GM12892 (cell line): ENCODE measurements around the gene EPN2.

Experiments
- DNase-seq: peaks from one replicate; pipeline ENCODE4 v3.0.0; 2011; ENCODE audit not compliant: insufficient read length
- FAIRE-seq: peaks from 2 replicates; lab custom pipeline; 2011; peaks lifted over from hg19 to GRCh38; lab: Jason Lieb, UNC
- POLR2A ChIP-seq: IDR thresholded peaks from 2 replicates; pipeline ENCODE4 v1.6.1; 2011; ENCODE audit warnings: low read depth, low read length, control low read depth
- POLR2AphosphoS5 ChIP-seq: IDR thresholded peaks from 2 replicates; pipeline ENCODE4 v1.6.1; 2011; ENCODE audit warnings: low read depth, low read length, control low read depth
- TAF1 ChIP-seq: IDR thresholded peaks from 2 replicates; pipeline ENCODE4 v1.6.1; 2011; ENCODE audit warnings: low read depth, mild to moderate bottlenecking, control low read depth, low read length, borderline replicate concordance

Gene EPN2

GRCh38 chr17:19336938-19337711 lies 100.0 kb downstream of the EPN2 start:
- no peak for TF ChIP-seq POLR2AphosphoS5
- TF ChIP-seq POLR2A, result no peak
- TF ChIP-seq TAF1, result no peak
- FAIRE-seq, result no peak
- DNase-seq, result no peak

GRCh38 chr17:19337712-19338023 lies 100.5 kb downstream of the EPN2 start:
- no peak for TF ChIP-seq POLR2AphosphoS5
- no peak for TF ChIP-seq POLR2A
- TF ChIP-seq TAF1, result no peak
- FAIRE-seq (no peak), DNase-seq (no peak)

- no peak for TF ChIP-seq TAF1
- peak; percentile 75 for DNase-seq
- peak; percentile 84 for FAIRE-seq
These were observed 101.1 kb downstream of the EPN2 start for GRCh38 chr17:19338031-19338990.

GRCh38 chr17:19339341-19339815 lies 102.2 kb downstream of the EPN2 start:
- no peak for DNase-seq
- TF ChIP-seq POLR2AphosphoS5 (no peak), POLR2A (no peak), TAF1 (no peak)
- no peak for FAIRE-seq

GRCh38 chr17:19341211-19341631 lies 104.1 kb downstream of the EPN2 start:
- FAIRE-seq, result no peak
- TF ChIP-seq TAF1, result no peak
- TF ChIP-seq POLR2AphosphoS5, result no peak
- DNase-seq, result no peak

GRCh38 chr17:19341641-19342610 lies 104.8 kb downstream of the EPN2 start:
- TF ChIP-seq TAF1 (no peak), POLR2A (no peak), POLR2AphosphoS5 (no peak)
- no peak for FAIRE-seq
- DNase-seq, result no peak

- FAIRE-seq, result no peak
- no peak for DNase-seq
- TF ChIP-seq POLR2A (no peak), TAF1 (no peak), POLR2AphosphoS5 (no peak)
These were observed 105.6 kb downstream of the EPN2 start for GRCh38 chr17:19342611-19343255.

GRCh38 chr17:19343256-19343630 lies 106.1 kb downstream of the EPN2 start:
- no peak for DNase-seq
- no peak for FAIRE-seq
- TF ChIP-seq POLR2A (no peak), POLR2AphosphoS5 (no peak), TAF1 (no peak)

GRCh38 chr17:19343671-19344151 lies 106.5 kb downstream of the EPN2 start:
- TF ChIP-seq TAF1 (no peak), POLR2A (no peak)
- FAIRE-seq, result no peak
- no peak for DNase-seq

GRCh38 chr17:19344311-19345066 lies 107.3 kb downstream of the EPN2 start:
- DNase-seq (no peak), FAIRE-seq (no peak)
- no peak for TF ChIP-seq POLR2AphosphoS5
- TF ChIP-seq POLR2A, result no peak
- TF ChIP-seq TAF1, result no peak
